K562 (cell line): ENCODE results near the gene CKS2. TPM values are rescaled to one million over a fixed set of nuclear protein-coding genes. Genes with fewer than 3 reads are reported as not detected.
A peak's percentile ranks its signal among the peaks of the same experiment; 100 is the strongest.

ENCODE experiments used
- ETV1 ChIP-seq: fragments of 450-650 bp; conservative IDR thresholded peaks from 2 replicates; pipeline ENCODE4 v1.6.1; 2016; ENCODE audit warnings: missing genetic modification characterization, control low read depth, low read depth, missing compliant biosample characterization
- FOXK2 ChIP-seq, 2 experiments: fragments of 450-650 bp; IDR thresholded peaks in 1 of 2; conservative IDR thresholded peaks in 1 of 2; 2 replicates each; pipeline ENCODE4 v1.6.1; 2016; ENCODE audit warnings: low read depth in 2 of 2, mild to moderate bottlenecking in 1 of 2
- HDAC8 ChIP-seq: fragments of 450-650 bp; IDR thresholded peaks from 2 replicates; pipeline ENCODE4 v1.6.1; 2016; ENCODE audit warnings: mild to moderate bottlenecking, missing genetic modification characterization, moderate library complexity, missing compliant biosample characterization
- HNRNPLL ChIP-seq: fragments of 200-400 bp; formaldehyde crosslinking; IDR thresholded peaks from 2 replicates; pipeline ENCODE4 v1.6.1; 2017; ENCODE audit warnings: low read length, low read depth, mild to moderate bottlenecking; ENCODE audit not compliant: poor library complexity, severe bottlenecking
- HOXB6 ChIP-seq: fragments of 250-450 bp; sonication (Bioruptor Pico); IDR thresholded peaks from 2 replicates; pipeline ENCODE4 v1.5.1; 2022; ENCODE audit warnings: mild to moderate bottlenecking, borderline replicate concordance
- NEUROD1 ChIP-seq: fragments of 150-350 bp; IDR thresholded peaks from 2 replicates; pipeline ENCODE4 v1.6.1; 2014; ENCODE audit warnings: borderline replicate concordance, low read length, low read depth; ENCODE audit not compliant: partially characterized antibody
- RBM25 ChIP-seq: fragments of 200-400 bp; formaldehyde crosslinking; IDR thresholded peaks from 2 replicates; pipeline ENCODE4 v1.6.1; 2018; ENCODE audit warnings: low read length, low read depth, moderate library complexity; ENCODE audit not compliant: severe bottlenecking
- SIX5 ChIP-seq, 2 experiments: IDR thresholded peaks; 2 replicates each; pipeline ENCODE4 v1.6.1; 2011; ENCODE audit warnings: low read length in 2 of 2, borderline replicate concordance in 1 of 2, low read depth in 1 of 2, mild to moderate bottlenecking in 1 of 2, moderate library complexity in 1 of 2; ENCODE audit not compliant: insufficient read depth in 1 of 2
- SMAD4 ChIP-seq: fragments of 250-450 bp; sonication (Bioruptor Pico); conservative IDR thresholded peaks from 2 replicates; pipeline ENCODE4 v1.8.0; 2021; ENCODE audit warnings: inconsistent platforms, mild to moderate bottlenecking, moderate library complexity
- SRSF1 ChIP-seq: fragments of 200-400 bp; formaldehyde crosslinking; IDR thresholded peaks from 2 replicates; pipeline ENCODE4 v1.6.1; 2017; ENCODE audit warnings: mild to moderate bottlenecking, low read depth, low read length, moderate library complexity
- U2AF2 ChIP-seq: fragments of 200-400 bp; formaldehyde crosslinking; optimal IDR thresholded peaks from 2 replicates; pipeline ENCODE3; 2017; ENCODE audit warnings: low read depth, mild to moderate bottlenecking, low read length
- ZNF140 ChIP-seq: fragments of 250-450 bp; sonication (Bioruptor Pico); IDR thresholded peaks from 2 replicates; pipeline ENCODE4 v1.8.0; 2021; ENCODE audit warnings: moderate library complexity, mild to moderate bottlenecking, inconsistent platforms
- ZNF444 ChIP-seq: fragments of 250-450 bp; sonication (Bioruptor Pico); IDR thresholded peaks from 2 replicates; pipeline ENCODE4 v1.4.0; 2020; ENCODE audit warnings: mild to moderate bottlenecking, moderate library complexity
- ZNF778 ChIP-seq: fragments of 450-650 bp; formaldehyde crosslinking; IDR thresholded peaks from 2 replicates; pipeline ENCODE4 v1.4.0; 2020; ENCODE audit warnings: mild to moderate bottlenecking, moderate library complexity
- polyA plus RNA-seq, 8 experiments: library from polyadenylated mRNA; depleted of rRNA in 4 of 8; stranded (reverse) in 5 of 8; unstranded in 3 of 8; fragments of >200 nt; fragmentation: Nextera tagmentation in 2 of 8; fragmentation: Illumina TruSeq in 1 of 8; extraction: Ambion mirVana in 2 of 8; extraction: Trizol in 1 of 8; gene quantifications; 2 replicates each; pipeline versions ENCODE4 v1.2.1 to v1.2.3, GENCODE V29; 2011 to 2014; ENCODE audit warnings: inconsistent platforms in 1 of 8, missing spikeins in 1 of 8
- total RNA-seq, 7 experiments: library from RNA; depleted of rRNA in 6 of 7; stranded (reverse); fragments of >200 nt in 6 of 7; fragmentation: Illumina TruSeq in 2 of 7; extraction: Trizol in 2 of 7; gene quantifications; 2 replicates each; pipeline versions ENCODE4 v1.2.1 to v1.2.3, GENCODE V29; 2011 to 2021; ENCODE audit warnings: low replicate concordance in 1 of 7
- TF ChIP-seq, protein P1 (sequence below): fragments of 250-450 bp; sonication (Bioruptor Pico); IDR thresholded peaks from 2 replicates; pipeline ENCODE4 v1.4.0; 2020; ENCODE audit warnings: mild to moderate bottlenecking, moderate library complexity
- TF ChIP-seq, protein P2 (sequence below): fragments of 450-650 bp; formaldehyde crosslinking; conservative IDR thresholded peaks from 2 replicates; pipeline ENCODE4 v1.4.0; 2022; ENCODE audit warnings: mild to moderate bottlenecking, missing genetic modification characterization
- TF ChIP-seq, protein P3 (sequence below): fragments of 450-650 bp; IDR thresholded peaks from 2 replicates; pipeline ENCODE4 v1.6.1; 2017; ENCODE audit warnings: antibody characterized with exemption, mild to moderate bottlenecking

Gene CKS2
- total and polyA plus RNA-seq, 9 of the 15 experiments (the other 6 are each of a cell fraction or from before 2014, with no cell fraction given) = 123 to 941 (median 321) TPM

DNA sequence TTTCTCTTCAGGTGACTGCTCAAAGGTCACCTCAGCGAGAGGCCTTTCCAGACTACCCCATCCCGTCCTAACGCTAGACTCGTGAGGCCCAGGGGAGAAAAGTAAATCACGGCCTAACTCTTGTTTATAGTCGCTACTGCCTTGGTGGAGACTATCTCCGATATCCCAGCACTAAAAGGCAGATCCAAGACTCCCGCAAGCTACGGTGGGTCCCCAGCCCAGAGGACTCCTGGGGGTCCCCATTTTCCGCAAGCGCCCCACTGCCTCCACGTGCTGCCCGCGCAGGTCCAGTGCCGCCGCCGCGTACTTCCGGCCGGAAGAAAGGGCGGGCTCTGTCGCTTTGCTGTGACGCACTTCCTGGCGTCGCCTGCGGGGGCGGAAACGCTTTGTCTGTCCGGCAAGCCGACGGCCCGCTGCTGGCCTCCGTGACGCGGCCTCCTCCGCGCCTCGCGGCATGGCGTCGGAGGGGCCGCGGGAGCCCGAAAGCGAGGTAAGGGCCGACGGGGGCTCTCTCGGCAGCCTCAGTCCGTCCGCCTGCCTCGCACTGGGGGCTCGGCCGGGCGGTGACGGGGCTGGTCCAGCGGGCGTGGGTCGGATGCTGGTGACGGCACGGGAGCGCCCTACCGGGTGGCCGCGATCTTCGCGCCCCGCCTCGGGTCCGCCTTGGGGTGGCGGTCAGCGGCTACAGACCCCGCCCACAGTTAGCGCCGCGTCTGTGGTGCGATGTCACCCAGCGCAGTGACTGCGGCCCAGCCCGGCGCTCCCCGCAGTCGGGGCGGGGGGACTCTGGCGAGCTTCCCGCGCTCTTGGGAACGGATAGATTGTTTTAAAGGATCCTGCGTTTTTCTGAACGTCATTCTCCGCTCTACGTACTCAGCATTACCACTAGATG is 7.4 kb downstream of the CKS2 start, which contains the start of gene SECISBP2 (continued):
- no peak for TF ChIP-seq ZNF444
- no peak for TF ChIP-seq U2AF2
- TF ChIP-seq, protein P1, sequence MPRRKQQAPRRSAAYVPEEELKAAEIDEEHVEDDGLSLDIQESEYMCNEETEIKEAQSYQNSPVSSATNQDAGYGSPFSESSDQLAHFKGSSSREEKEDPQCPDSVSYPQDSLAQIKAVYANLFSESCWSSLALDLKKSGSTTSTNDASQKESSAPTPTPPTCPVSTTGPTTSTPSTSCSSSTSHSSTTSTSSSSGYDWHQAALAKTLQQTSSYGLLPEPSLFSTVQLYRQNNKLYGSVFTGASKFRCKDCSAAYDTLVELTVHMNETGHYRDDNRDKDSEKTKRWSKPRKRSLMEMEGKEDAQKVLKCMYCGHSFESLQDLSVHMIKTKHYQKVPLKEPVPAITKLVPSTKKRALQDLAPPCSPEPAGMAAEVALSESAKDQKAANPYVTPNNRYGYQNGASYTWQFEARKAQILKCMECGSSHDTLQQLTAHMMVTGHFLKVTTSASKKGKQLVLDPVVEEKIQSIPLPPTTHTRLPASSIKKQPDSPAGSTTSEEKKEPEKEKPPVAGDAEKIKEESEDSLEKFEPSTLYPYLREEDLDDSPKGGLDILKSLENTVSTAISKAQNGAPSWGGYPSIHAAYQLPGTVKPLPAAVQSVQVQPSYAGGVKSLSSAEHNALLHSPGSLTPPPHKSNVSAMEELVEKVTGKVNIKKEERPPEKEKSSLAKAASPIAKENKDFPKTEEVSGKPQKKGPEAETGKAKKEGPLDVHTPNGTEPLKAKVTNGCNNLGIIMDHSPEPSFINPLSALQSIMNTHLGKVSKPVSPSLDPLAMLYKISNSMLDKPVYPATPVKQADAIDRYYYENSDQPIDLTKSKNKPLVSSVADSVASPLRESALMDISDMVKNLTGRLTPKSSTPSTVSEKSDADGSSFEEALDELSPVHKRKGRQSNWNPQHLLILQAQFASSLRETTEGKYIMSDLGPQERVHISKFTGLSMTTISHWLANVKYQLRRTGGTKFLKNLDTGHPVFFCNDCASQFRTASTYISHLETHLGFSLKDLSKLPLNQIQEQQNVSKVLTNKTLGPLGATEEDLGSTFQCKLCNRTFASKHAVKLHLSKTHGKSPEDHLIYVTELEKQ = no peak
- no peak for TF ChIP-seq SRSF1
- peak; percentile 56 for TF ChIP-seq NEUROD1
- peak; percentile 79 for TF ChIP-seq SMAD4 (CRISPR knock-in tag)
- TF ChIP-seq ETV1 (tag) = peak; percentile 95
- TF ChIP-seq HNRNPLL = peak; percentile 42
- TF ChIP-seq, protein P2, sequence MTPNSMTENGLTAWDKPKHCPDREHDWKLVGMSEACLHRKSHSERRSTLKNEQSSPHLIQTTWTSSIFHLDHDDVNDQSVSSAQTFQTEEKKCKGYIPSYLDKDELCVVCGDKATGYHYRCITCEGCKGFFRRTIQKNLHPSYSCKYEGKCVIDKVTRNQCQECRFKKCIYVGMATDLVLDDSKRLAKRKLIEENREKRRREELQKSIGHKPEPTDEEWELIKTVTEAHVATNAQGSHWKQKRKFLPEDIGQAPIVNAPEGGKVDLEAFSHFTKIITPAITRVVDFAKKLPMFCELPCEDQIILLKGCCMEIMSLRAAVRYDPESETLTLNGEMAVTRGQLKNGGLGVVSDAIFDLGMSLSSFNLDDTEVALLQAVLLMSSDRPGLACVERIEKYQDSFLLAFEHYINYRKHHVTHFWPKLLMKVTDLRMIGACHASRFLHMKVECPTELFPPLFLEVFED = no peak; the same call in 1 of the 2 replicates
- TF ChIP-seq HOXB6 (CRISPR knock-in tag) = no peak
- TF ChIP-seq ZNF140 (CRISPR knock-in tag) = no peak
- no peak for TF ChIP-seq HDAC8
- TF ChIP-seq FOXK2 (conservative IDR thresholded peaks at IDR 0.05 in 1 of 2, IDR thresholded peaks at IDR 0.05 in 1 of 2; ENCODE audit: low read depth in 2 of 2) = peak; percentile 56 to 58; a peak in 2 of 4 replicates
- TF ChIP-seq ZNF778 (CRISPR knock-in tag) = no peak
- TF ChIP-seq, protein P3, sequence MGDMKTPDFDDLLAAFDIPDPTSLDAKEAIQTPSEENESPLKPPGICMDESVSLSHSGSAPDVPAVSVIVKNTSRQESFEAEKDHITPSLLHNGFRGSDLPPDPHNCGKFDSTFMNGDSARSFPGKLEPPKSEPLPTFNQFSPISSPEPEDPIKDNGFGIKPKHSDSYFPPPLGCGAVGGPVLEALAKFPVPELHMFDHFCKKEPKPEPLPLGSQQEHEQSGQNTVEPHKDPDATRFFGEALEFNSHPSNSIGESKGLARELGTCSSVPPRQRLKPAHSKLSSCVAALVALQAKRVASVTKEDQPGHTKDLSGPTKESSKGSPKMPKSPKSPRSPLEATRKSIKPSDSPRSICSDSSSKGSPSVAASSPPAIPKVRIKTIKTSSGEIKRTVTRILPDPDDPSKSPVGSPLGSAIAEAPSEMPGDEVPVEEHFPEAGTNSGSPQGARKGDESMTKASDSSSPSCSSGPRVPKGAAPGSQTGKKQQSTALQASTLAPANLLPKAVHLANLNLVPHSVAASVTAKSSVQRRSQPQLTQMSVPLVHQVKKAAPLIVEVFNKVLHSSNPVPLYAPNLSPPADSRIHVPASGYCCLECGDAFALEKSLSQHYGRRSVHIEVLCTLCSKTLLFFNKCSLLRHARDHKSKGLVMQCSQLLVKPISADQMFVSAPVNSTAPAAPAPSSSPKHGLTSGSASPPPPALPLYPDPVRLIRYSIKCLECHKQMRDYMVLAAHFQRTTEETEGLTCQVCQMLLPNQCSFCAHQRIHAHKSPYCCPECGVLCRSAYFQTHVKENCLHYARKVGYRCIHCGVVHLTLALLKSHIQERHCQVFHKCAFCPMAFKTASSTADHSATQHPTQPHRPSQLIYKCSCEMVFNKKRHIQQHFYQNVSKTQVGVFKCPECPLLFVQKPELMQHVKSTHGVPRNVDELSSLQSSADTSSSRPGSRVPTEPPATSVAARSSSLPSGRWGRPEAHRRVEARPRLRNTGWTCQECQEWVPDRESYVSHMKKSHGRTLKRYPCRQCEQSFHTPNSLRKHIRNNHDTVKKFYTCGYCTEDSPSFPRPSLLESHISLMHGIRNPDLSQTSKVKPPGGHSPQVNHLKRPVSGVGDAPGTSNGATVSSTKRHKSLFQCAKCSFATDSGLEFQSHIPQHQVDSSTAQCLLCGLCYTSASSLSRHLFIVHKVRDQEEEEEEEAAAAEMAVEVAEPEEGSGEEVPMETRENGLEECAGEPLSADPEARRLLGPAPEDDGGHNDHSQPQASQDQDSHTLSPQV = peak; percentile 71; the same call in 1 of the 2 replicates
- TF ChIP-seq RBM25 = peak; percentile 15
- TF ChIP-seq SIX5 (IDR thresholded peaks at IDR 0.05; ENCODE audit: borderline replicate concordance in 1 of 2, insufficient read depth in 1 of 2, low read depth in 1 of 2, low read length in 2 of 2) = peak; percentile 27 to 36; a peak in 1 of 4 replicates
